ENCODE results near the gene RPS4Y1.

GRCh38 chrY:2893471-2893870 is 52.1 kb downstream of the RPS4Y1 start:
- no peak for TF ChIP-seq CTCF (IDR thresholded peaks at IDR 0.05)
- no peak for TF ChIP-seq POLR2A (IDR thresholded peaks at IDR 0.05; ENCODE audit: low read depth)
- TF ChIP-seq EP300 (IDR thresholded peaks at IDR 0.05), result no peak
- TF ChIP-seq POLR2AphosphoS5 (IDR thresholded peaks at IDR 0.05), result no peak

All from esophagus muscularis mucosa (tissue), 4 donors.